ENCODE measurements around the gene PAPPA2.
"Not testable (repeated sequence)": the region's sequence is repeated elsewhere in the genome, so short reads cannot be mapped to it uniquely, and the experiment has no call there.

The PAPPA2 gene, protein sequence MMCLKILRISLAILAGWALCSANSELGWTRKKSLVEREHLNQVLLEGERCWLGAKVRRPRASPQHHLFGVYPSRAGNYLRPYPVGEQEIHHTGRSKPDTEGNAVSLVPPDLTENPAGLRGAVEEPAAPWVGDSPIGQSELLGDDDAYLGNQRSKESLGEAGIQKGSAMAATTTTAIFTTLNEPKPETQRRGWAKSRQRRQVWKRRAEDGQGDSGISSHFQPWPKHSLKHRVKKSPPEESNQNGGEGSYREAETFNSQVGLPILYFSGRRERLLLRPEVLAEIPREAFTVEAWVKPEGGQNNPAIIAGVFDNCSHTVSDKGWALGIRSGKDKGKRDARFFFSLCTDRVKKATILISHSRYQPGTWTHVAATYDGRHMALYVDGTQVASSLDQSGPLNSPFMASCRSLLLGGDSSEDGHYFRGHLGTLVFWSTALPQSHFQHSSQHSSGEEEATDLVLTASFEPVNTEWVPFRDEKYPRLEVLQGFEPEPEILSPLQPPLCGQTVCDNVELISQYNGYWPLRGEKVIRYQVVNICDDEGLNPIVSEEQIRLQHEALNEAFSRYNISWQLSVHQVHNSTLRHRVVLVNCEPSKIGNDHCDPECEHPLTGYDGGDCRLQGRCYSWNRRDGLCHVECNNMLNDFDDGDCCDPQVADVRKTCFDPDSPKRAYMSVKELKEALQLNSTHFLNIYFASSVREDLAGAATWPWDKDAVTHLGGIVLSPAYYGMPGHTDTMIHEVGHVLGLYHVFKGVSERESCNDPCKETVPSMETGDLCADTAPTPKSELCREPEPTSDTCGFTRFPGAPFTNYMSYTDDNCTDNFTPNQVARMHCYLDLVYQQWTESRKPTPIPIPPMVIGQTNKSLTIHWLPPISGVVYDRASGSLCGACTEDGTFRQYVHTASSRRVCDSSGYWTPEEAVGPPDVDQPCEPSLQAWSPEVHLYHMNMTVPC (N-terminal part only)

DNA sequence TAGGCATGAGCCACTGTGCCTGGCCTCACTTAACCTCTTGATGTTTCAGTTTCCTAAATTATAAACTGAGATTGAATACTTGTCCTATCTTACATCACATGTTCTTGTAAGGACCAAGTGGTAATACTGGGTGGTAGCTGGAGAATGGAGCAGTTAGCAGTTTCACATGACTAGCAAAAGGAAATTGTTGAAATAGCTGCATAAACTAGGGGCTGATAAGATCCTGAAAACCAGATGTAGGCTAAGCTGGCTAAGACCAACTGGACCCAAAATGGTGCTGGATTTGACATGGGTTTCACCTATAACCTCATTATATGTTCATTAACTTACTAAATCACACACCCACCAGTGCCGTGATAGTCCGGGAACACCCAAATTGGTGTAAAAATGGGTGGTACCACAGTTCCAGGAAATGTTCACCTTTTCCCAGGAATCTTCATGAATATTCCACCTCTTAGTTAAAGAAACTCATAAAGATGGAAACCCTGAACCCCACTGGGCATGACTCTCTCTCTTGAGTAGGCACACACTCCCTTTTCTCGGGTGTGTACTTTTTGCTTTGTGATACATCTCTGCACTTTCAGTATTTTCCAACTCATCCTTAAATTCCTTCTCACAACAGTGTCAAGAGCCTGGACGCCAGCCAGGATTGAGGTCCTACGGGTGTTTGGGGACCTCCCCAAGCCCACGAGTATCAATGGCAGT, at the start of gene PAPPA2:
Gene PAPPA2 (plus strand): TSS at position 502 of the 705 bp plus-strand sequence. CDS start 93,148 bp downstream, outside the sequence.
- Histone ChIP-seq H3K4me3 (ENCODE audit: low read length) (no peak within 1 kb of the TSS), H3K27ac (ENCODE audit: low read depth, low read length) (no peak within 1 kb of the TSS), H3K36me3 (ENCODE audit: control insufficient read depth, insufficient read depth, low read length) (no peaks in the 10 kb centered on the region), H3K4me1 (ENCODE audit: control insufficient read depth, insufficient read depth, low read length) (no peaks in the 10 kb centered on the region), H3K27me3 (ENCODE audit: control insufficient read depth, insufficient read depth, low read length) (no peaks in the 10 kb centered on the region), H3K9ac (ENCODE audit: low read length) (no peak within 1 kb of the TSS)

DNA sequence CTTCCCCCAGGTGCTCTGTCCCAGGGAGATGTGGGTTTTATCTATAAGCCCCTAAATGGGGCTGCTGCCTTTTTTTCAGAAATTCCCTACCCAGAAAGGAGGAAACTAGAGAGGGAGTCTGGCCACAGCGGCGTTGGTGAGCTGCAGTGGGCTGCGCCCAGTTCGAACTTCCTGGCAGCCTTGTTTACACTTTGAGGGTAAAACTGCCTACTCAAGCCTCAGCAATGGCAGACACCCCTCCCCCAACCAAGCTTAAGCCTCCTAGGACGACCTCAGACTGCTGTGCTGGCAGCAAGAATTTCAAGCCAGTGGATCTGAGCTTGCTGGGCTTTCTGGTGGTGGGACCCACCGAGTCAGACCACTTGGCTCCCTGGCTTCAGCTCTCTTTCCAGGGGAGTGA, 46.2 kb upstream of the PAPPA2 start:
- no peaks in the 10 kb centered on the region for H3K36me3 ChIP-seq (ENCODE audit: control insufficient read depth, insufficient read depth, low read length)
- H3K9ac ChIP-seq (ENCODE audit: low read length) = no peak overlapping the region
- H3K27ac ChIP-seq (ENCODE audit: low read depth, low read length) = no peak overlapping the region
- H3K27me3 ChIP-seq (ENCODE audit: control insufficient read depth, insufficient read depth, low read length) = no peaks in the 10 kb centered on the region
- H3K4me1 ChIP-seq (ENCODE audit: control insufficient read depth, insufficient read depth, low read length) = no peaks in the 10 kb centered on the region
- H3K4me3 ChIP-seq (ENCODE audit: low read length) = no peak overlapping the region

DNA sequence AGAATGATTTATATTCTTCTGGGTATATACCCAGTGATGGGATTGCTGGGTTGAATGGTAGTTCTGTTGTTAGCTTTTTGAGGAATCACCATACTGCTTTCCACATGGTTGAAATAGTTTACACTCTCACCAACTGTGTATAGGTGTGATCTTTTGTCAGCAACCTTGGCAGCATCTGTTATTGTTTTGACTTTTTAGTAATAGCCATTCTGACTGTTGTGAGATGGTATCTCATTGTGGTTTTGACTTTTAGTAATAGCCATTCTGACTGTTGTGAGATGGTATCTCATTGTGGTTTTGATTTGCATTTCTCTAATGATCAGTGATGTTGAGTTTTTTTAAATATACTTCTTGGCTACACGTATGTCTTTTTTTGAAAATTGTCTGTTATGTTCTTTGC, 43.4 kb upstream of the PAPPA2 start:
- not testable (repeated sequence) for H3K4me1 ChIP-seq (ENCODE audit: control insufficient read depth, insufficient read depth, low read length); H3K27ac ChIP-seq (ENCODE audit: low read depth, low read length); H3K9ac ChIP-seq (ENCODE audit: low read length); H3K4me3 ChIP-seq (ENCODE audit: low read length); H3K27me3 ChIP-seq (ENCODE audit: control insufficient read depth, insufficient read depth, low read length); H3K36me3 ChIP-seq (ENCODE audit: control insufficient read depth, insufficient read depth, low read length)

GRCh38 chr1:176434234-176434633, 28.7 kb upstream of the PAPPA2 start:
- Histone ChIP-seq H3K36me3 (ENCODE audit: control insufficient read depth, insufficient read depth, low read length) (no peaks in the 10 kb centered on the region), H3K4me3 (ENCODE audit: low read length) (no peak overlapping the region), H3K4me1 (ENCODE audit: control insufficient read depth, insufficient read depth, low read length) (no peaks in the 10 kb centered on the region), H3K27me3 (ENCODE audit: control insufficient read depth, insufficient read depth, low read length) (no peaks in the 10 kb centered on the region), H3K27ac (ENCODE audit: low read depth, low read length) (no peak overlapping the region), H3K9ac (ENCODE audit: low read length) (no peak overlapping the region)

DNA sequence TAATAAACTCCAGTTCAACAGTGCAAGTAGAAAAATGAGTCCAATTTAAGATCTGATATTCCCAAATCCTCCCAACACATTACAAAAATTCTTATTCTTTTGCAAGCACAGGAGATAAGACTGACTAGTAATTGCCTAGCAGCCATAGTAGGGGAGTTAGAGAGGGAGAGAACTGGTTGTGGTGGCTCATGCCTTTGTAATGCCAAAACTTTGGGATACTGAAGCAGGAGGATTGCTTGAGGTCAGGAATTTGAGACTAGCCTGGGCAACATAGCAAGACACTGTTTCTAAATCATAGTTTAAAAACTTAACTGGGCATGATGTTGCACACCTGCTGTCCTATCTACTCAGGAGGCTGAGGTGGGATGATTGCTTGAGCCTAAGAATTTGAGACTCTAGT, 26.7 kb upstream of the PAPPA2 start:
- no peaks in the 10 kb centered on the region for H3K36me3 ChIP-seq (ENCODE audit: control insufficient read depth, insufficient read depth, low read length)
- no peaks in the 10 kb centered on the region for H3K27me3 ChIP-seq (ENCODE audit: control insufficient read depth, insufficient read depth, low read length)
- H3K4me1 ChIP-seq (ENCODE audit: control insufficient read depth, insufficient read depth, low read length) = no peaks in the 10 kb centered on the region
- H3K9ac ChIP-seq (ENCODE audit: low read length) = no peak overlapping the region
- no peak overlapping the region for H3K4me3 ChIP-seq (ENCODE audit: low read length)
- no peak overlapping the region for H3K27ac ChIP-seq (ENCODE audit: low read depth, low read length)

- no peak overlapping the region for H3K4me3 ChIP-seq (ENCODE audit: low read length)
These were observed 22.8 kb upstream of the PAPPA2 start for GRCh38 chr1:176440176-176440575.

GRCh38 chr1:176444286-176444685, 18.7 kb upstream of the PAPPA2 start:
- Histone ChIP-seq H3K9ac (ENCODE audit: low read length) (no peak overlapping the region), H3K36me3 (ENCODE audit: control insufficient read depth, insufficient read depth, low read length) (no peaks in the 10 kb centered on the region), H3K4me3 (ENCODE audit: low read length) (no peak overlapping the region), H3K27me3 (ENCODE audit: control insufficient read depth, insufficient read depth, low read length) (no peaks in the 10 kb centered on the region), H3K27ac (ENCODE audit: low read depth, low read length) (no peak overlapping the region), H3K4me1 (ENCODE audit: control insufficient read depth, insufficient read depth, low read length) (no peaks in the 10 kb centered on the region)

More at GRCh38 chr1:176440176-176440575, 22.8 kb upstream of the PAPPA2 start:
- no peak overlapping the region for H3K9ac ChIP-seq (ENCODE audit: low read length)
- H3K4me1 ChIP-seq (ENCODE audit: control insufficient read depth, insufficient read depth, low read length) = no peaks in the 10 kb centered on the region
- no peaks in the 10 kb centered on the region for H3K36me3 ChIP-seq (ENCODE audit: control insufficient read depth, insufficient read depth, low read length)
- H3K27me3 ChIP-seq (ENCODE audit: control insufficient read depth, insufficient read depth, low read length) = no peaks in the 10 kb centered on the region
- H3K27ac ChIP-seq (ENCODE audit: low read depth, low read length) = no peak overlapping the region

GRCh38 chr1:176445402-176445801, 17.6 kb upstream of the PAPPA2 start:
- Histone ChIP-seq H3K27me3 (ENCODE audit: control insufficient read depth, insufficient read depth, low read length) (no peaks in the 10 kb centered on the region), H3K9ac (ENCODE audit: low read length) (no peak overlapping the region), H3K36me3 (ENCODE audit: control insufficient read depth, insufficient read depth, low read length) (no peaks in the 10 kb centered on the region), H3K4me1 (ENCODE audit: control insufficient read depth, insufficient read depth, low read length) (no peaks in the 10 kb centered on the region), H3K27ac (ENCODE audit: low read depth, low read length) (no peak overlapping the region), H3K4me3 (ENCODE audit: low read length) (no peak overlapping the region)

DNA sequence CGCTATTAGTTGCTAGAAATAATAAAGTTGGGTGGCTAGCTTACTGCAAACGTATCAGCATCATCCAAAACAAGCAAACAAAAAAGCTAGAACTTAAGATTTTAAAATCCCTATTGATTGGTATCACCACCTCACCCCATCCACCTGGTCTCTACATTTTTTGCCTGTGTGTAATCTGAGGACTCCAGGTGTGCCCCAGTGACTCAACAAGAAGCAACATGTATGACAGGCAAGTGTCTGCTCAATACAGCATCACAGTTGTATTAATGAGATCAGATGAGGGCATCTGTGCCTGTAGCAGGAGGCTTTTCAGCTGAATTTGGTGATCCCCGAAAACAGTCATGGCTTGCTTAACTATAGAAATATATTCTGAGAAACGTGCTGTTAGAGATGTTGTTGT, 14.6 kb upstream of the PAPPA2 start:
- no peak overlapping the region for H3K27ac ChIP-seq (ENCODE audit: low read depth, low read length)
- no peaks in the 10 kb centered on the region for H3K4me1 ChIP-seq (ENCODE audit: control insufficient read depth, insufficient read depth, low read length)
- H3K27me3 ChIP-seq (ENCODE audit: control insufficient read depth, insufficient read depth, low read length) = no peaks in the 10 kb centered on the region
- no peaks in the 10 kb centered on the region for H3K36me3 ChIP-seq (ENCODE audit: control insufficient read depth, insufficient read depth, low read length)
- H3K4me3 ChIP-seq (ENCODE audit: low read length) = no peak overlapping the region
- H3K9ac ChIP-seq (ENCODE audit: low read length) = no peak overlapping the region

- H3K27ac ChIP-seq (ENCODE audit: low read depth, low read length) = no peak overlapping the region
- no peaks in the 10 kb centered on the region for H3K4me1 ChIP-seq (ENCODE audit: control insufficient read depth, insufficient read depth, low read length)
- H3K4me3 ChIP-seq (ENCODE audit: low read length) = no peak overlapping the region
- no peaks in the 10 kb centered on the region for H3K27me3 ChIP-seq (ENCODE audit: control insufficient read depth, insufficient read depth, low read length)
- H3K9ac ChIP-seq (ENCODE audit: low read length) = no peak overlapping the region
- no peaks in the 10 kb centered on the region for H3K36me3 ChIP-seq (ENCODE audit: control insufficient read depth, insufficient read depth, low read length)
These were observed 12.4 kb upstream of the PAPPA2 start for GRCh38 chr1:176450526-176450925.

DNA sequence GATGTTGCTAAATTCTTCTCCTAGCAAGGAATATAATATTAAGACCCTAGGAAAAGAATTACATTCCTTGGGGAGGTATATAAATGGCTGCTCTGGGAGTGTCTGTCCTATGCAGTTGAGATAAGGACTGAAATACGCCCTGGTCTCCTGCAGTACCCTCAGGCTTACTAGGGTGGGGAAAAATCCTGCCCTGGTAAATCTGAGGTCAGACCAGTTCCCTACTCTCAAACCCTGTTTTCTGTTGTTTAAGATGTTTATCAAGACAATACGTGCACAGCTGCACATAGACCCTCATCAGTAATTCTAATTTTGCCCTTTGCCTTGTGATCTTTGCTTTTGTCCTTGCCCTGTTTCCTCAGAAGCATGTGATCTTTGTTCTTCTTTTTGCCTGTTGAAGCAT, 11.2 kb upstream of the PAPPA2 start:
- not testable (repeated sequence) for H3K4me1 ChIP-seq (ENCODE audit: control insufficient read depth, insufficient read depth, low read length); H3K27ac ChIP-seq (ENCODE audit: low read depth, low read length); H3K4me3 ChIP-seq (ENCODE audit: low read length)

DNA sequence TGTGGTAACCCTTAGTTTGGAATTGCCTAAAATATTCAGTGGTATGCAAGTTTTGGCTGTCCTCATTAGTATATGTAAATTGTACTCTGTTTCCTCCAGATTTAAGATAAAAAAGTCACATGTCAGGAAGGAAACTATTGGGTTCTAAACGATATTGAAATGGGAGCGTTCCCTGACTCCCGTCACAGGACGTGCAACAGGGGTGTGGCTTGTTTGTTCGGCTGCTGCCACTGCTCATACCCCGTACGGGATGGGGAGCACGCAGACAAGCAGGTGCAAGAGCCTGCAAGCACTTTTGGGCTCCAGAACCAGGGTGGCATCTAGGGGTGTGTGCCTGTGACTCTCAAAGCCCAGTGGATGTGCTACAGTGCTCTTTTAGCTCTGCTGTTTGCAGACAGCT, 6.2 kb upstream of the PAPPA2 start:
- H3K4me3 ChIP-seq (ENCODE audit: low read length) = no peak overlapping the region
- no peaks in the 10 kb centered on the region for H3K27me3 ChIP-seq (ENCODE audit: control insufficient read depth, insufficient read depth, low read length)
- no peaks in the 10 kb centered on the region for H3K4me1 ChIP-seq (ENCODE audit: control insufficient read depth, insufficient read depth, low read length)
- no peak overlapping the region for H3K9ac ChIP-seq (ENCODE audit: low read length)
- no peak overlapping the region for H3K27ac ChIP-seq (ENCODE audit: low read depth, low read length)
- H3K36me3 ChIP-seq (ENCODE audit: control insufficient read depth, insufficient read depth, low read length) = no peaks in the 10 kb centered on the region

More for the DNA sequence above, 11.2 kb upstream of the PAPPA2 start:
- not testable (repeated sequence) for H3K36me3 ChIP-seq (ENCODE audit: control insufficient read depth, insufficient read depth, low read length); H3K27me3 ChIP-seq (ENCODE audit: control insufficient read depth, insufficient read depth, low read length); H3K9ac ChIP-seq (ENCODE audit: low read length)
